GM18907 (cell line): Measurements from ENCODE around the gene STT3B.

ENCODE experiments used
- ATAC-seq: cut with Tn5 transposase; IDR thresholded peaks from one replicate; pipeline ENCODE4 v1.9.1; 2021; ENCODE audit warnings: mild to moderate bottlenecking, moderate library complexity; ENCODE audit not compliant: unreplicated experiment

The STT3B gene

DNA sequence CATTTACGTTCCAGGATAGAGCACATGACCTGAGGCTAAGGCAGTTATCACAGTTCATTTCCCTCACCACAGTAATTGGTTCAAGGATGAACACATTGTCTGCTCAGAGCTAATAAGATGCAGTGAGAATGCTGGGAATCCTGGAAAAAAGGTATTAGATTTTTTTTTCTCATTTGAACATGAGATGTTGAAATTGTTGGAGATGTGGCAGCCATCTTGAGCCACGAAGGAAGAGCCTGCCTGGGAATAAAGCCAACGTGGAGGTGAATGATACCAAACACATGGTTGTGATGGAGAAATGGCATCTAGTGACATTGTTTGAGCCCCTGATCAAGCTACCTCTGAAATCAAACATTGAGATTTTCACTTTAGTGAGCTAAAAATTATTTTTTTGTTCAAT, 16.0 kb upstream of the STT3B start:
- ATAC-seq, result no peak

- no peak for ATAC-seq
These were observed 11.3 kb upstream of the STT3B start for GRCh38 chr3:31521468-31521867.

DNA sequence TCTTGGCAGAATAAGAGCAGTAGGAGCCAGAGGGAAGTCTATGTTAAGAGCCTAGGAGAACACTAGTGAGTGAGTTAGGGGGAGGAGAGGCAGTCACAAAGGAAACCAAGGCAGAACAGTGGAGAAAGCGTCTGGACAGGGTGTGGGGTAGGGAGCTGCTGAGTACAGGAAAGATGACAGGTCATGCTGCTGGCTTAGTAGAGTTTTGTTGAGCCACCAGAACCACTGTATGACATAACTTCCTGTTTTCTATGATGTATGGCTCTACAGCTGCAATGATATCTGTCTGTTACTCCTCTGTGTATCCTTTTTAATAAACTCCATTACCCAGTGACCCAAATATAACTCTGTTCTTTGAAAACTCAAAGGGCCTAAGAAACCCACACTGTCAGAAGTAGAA, 10.6 kb upstream of the STT3B start:
- peak; percentile 86 for ATAC-seq

- ATAC-seq, result no peak
These were observed 9.2 kb upstream of the STT3B start for GRCh38 chr3:31523543-31523942.

- no peak for ATAC-seq
These were observed 7.2 kb upstream of the STT3B start for GRCh38 chr3:31525532-31525931.

GRCh38 chr3:31529421-31529820, 3.3 kb upstream of the STT3B start:
- ATAC-seq, result no peak

GRCh38 chr3:31530039-31530959, 2.4 kb upstream of the STT3B start:
- ATAC-seq, result no peak

DNA sequence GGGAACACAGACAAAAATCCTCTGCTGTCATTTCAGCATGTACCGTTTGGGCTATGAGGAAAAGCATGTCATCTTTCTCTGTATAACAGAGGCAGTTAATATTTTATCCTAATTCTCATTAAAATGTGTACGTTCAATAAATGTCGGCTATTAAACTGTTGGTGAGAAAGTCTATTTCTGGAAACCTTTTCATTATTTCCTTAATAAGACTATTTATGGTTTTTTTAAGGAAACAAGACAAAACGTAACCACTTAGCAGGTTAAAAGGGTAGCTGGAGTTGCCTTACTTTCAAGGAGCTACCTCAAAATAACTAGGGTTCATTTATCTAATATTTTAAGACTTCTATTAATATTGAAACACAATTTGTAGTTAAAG, 1.8 kb upstream of the STT3B start:
- no peak for ATAC-seq

- ATAC-seq, result no peak
These were observed 1.2 kb upstream of the STT3B start for GRCh38 chr3:31531452-31531991.

GRCh38 chr3:31531992-31532586, 636 bp upstream of the STT3B start:
- ATAC-seq, result peak; percentile 89

GRCh38 chr3:31533169-31534064, 692 bp downstream of the STT3B start:
- peak; percentile 2 for ATAC-seq

DNA sequence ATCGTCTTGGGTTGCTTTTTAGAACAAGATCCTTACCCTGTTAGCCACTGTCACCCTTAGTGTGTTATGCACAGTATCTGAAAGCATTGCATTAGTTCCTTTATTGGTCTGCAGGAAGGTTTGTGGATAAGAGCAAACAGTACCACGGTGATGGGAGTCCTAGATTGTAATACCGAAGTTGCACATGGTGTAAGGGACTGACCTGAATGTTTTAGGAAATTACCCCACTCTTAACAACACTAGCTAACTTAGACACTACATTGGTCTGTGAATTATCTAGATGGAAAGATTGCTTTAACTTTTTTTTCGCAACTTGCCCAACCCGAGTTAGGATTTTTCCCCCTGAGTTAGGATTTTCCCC, 1.3 kb downstream of the STT3B start:
- ATAC-seq, result no peak

- no peak for ATAC-seq
These were observed 3.8 kb downstream of the STT3B start for GRCh38 chr3:31536497-31536896.

- no peak for ATAC-seq
These were observed 6.1 kb downstream of the STT3B start for GRCh38 chr3:31538801-31539200.

DNA sequence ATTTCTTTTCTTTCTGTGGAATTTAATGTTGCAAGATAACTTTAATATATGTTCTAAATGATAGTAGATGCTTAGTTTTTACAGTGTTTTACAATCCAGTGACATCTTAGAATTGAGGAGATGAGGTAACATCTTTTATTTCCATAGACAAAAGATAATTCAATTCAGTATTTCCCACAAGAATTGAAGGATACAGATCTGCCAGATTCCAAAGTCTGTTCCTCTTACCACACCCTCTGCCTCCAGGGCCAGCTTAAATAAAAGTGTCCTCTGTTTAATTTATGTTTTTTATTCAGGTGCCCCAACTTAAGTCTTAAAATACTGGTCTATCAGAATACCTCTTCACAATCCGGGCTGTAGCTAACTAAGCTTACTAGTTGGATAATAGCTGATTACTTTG, 6.5 kb downstream of the STT3B start:
- ATAC-seq, result no peak

GRCh38 chr3:31541089-31541488, 8.4 kb downstream of the STT3B start:
- ATAC-seq, result no peak

DNA sequence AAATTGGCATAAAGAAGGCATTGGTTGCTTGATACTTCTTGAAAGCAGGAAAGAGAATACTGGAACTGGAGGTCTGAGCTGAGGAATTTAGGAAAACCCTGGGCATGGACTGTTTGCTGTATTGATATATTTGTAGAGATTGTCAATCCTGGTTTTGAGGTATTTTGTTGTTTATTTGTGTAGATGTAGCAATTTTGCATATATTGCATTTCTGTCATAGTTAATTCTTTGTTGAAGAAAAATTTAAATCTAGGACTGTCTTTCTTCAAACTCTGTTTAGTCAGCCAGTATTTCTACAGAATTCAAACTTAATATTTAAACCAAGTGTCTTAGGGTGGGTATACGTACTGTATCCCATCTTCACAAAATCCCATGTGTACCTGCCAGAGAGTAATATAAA, 9.5 kb downstream of the STT3B start:
- ATAC-seq, result no peak

DNA sequence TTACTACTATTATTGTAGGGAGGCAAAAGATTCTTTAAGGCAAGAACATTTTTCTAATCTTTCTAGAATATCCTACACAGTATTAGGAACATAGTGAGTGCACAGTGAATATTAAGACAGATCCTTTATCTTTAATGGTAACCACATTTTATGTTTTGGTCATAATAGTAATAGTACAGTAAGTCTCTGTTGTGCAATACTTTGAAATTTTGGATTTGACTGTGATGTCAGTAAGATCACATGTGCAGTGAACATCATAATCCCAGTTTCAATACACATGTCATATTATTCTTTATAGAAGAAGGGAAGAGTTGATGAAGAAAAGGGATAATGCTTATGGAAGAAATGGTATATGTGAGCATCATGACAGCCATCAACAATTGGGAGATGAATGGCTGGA, 10.7 kb downstream of the STT3B start:
- no peak for ATAC-seq

DNA sequence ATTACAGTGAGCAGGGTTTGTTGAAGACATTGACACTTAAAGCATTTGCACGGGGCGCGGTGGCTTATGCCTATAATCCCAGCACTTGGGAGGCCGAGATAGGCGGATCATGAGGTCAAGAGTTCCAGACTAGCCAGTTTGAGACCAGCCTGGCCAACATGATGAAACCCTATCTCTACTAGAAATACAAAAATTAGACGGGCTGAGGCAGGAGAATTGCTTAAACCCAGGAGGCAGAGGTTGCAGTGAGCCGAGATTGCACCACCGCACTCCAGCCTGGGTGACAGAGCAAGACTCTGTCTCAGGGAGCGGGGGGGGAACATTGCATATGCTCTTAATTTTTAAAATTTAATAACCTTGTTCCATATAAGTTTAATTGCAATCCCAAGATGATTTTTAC, 11.9 kb downstream of the STT3B start:
- ATAC-seq, result no peak

DNA sequence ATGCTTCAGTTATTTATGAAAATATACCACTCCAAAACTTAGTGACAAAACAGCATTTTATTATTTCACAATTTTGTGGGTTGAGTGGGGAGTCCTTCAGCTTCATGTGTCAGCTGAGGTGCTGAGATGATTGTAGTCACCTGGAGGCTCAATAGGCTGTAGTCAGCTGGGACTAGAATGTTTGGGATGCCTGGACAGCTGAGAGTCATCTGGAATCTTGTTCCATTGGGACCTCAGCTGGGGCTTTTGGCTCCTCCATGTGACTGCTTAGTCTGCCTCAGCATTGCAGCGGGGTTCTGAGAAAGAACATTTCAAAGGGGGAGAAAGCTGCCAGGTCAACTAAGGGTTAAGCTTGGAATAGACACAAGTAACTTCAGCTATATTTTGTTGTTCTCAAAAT, 13.4 kb downstream of the STT3B start:
- no peak for ATAC-seq

DNA sequence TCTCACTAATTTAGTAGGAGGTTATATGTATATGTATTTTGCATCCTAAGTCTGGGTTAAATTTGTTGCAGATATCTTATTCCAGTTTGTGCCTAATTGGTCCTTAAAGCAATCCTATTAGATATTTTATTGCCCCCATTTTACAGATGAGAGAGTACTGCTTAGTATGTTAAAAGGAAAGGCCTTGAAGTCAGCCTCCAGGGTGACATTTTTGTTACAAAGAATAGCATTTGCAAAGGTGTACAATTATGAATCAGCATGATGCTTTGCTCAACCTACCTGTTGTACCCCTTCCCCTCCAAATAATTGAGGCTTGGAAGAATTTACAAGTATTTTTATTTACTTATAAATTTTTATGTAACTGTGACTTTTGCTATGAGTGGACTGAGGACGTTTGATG, 14.0 kb downstream of the STT3B start:
- no peak for ATAC-seq
